Osteoblast (primary cell): Measurements from ENCODE around the gene KLHL29. TPM values are rescaled to one million over a fixed set of nuclear protein-coding genes. Genes with fewer than 3 reads are reported as not detected.

Experiments used
- DNase-seq: peaks from one replicate; pipeline ENCODE4 v3.0.0; 2011; ENCODE audit warnings: low spot score, mixed read lengths; ENCODE audit not compliant: insufficient read length; ENCODE audit errors: missing footprints
- H2AFZ ChIP-seq: 2 replicates; pipeline ENCODE4 v1.6.0; 2011; ENCODE audit warnings: mild to moderate bottlenecking, low read length
- H3K27ac ChIP-seq: 2 replicates; pipeline ENCODE4 v1.5.1; 2011; ENCODE audit warnings: mild to moderate bottlenecking, low read depth, low read length, moderate library complexity
- H3K27me3 ChIP-seq: 2 replicates; pipeline ENCODE4 v1.6.0; 2012; ENCODE audit warnings: mild to moderate bottlenecking, control low read depth, inconsistent platforms, low read length, moderate library complexity; ENCODE audit not compliant: insufficient read depth
- H3K36me3 ChIP-seq: 2 replicates; pipeline ENCODE4 v1.5.1; 2011; ENCODE audit warnings: mild to moderate bottlenecking, low read length, control low read depth, moderate library complexity; ENCODE audit not compliant: insufficient read depth
- H3K4me1 ChIP-seq: 2 replicates; pipeline ENCODE4 v1.5.1; 2011; ENCODE audit warnings: mild to moderate bottlenecking, low read length, control low read depth, moderate library complexity; ENCODE audit not compliant: insufficient read depth
- H3K4me2 ChIP-seq: 2 replicates; pipeline ENCODE4 v1.6.0; 2011; ENCODE audit warnings: mild to moderate bottlenecking, low read length; ENCODE audit not compliant: insufficient read depth
- H3K4me3 ChIP-seq: fragments of 200-600 bp; sonication (generic); 3 replicates; pipeline ENCODE4 v1.5.1; 2012; ENCODE audit warnings: mild to moderate bottlenecking, low read length, inconsistent platforms; ENCODE audit not compliant: insufficient read depth
- H3K79me2 ChIP-seq: 2 replicates; pipeline ENCODE4 v1.6.0; 2012; ENCODE audit warnings: mild to moderate bottlenecking, low read length, control low read depth, inconsistent platforms; ENCODE audit not compliant: insufficient read depth
- H3K9me3 ChIP-seq: 2 replicates; pipeline ENCODE4 v1.5.1; 2011; ENCODE audit warnings: low read depth, low read length, control low read depth
- H4K20me1 ChIP-seq: 2 replicates; pipeline ENCODE4 v1.6.0; 2012; ENCODE audit warnings: mild to moderate bottlenecking, low read length, control low read depth; ENCODE audit not compliant: insufficient read depth
- total RNA-seq: library from RNA; depleted of rRNA; stranded (reverse); fragments of >200 nt; gene quantifications from 2 replicates; pipeline ENCODE4 v1.2.3, GENCODE V29; 2012
- TF ChIP-seq, protein P1 (sequence below): IDR thresholded peaks from 2 replicates; pipeline ENCODE4 v1.5.1; 2011; ENCODE audit warnings: mild to moderate bottlenecking, low read depth, low read length, moderate library complexity; ENCODE audit errors: extremely low read depth

Gene KLHL29
- total RNA-seq, 1 donor: 3.3 TPM

DNA sequence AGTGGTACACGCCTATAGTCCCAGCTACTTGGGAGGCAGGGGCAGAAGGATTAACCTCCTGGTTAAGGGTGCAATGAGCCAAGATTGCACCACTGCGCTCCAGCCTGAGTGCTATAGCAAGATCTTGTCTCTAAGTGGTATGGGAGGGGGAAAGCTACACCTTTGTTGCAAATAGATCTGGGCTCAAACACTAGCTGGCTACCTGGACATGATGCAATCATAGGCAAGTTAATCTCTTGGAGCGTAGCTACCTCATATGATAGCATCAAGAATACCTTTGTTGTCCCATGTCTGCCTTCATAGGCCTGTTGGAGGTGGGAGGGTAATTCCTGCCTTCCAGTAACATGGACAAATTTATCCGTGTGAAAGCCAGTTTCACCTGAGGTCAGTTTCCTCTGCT lies 15.7 kb downstream of the KLHL29 start:
- no peak overlapping the region for H2AFZ ChIP-seq
- no peak overlapping the region for H3K4me2 ChIP-seq
- H3K79me2 ChIP-seq: no peaks in the 10 kb centered on the region
- no peak overlapping the region for H3K4me3 ChIP-seq
- H3K4me1 ChIP-seq: peaks cover 12% of the 10 kb centered on the region
- TF ChIP-seq, protein P1, sequence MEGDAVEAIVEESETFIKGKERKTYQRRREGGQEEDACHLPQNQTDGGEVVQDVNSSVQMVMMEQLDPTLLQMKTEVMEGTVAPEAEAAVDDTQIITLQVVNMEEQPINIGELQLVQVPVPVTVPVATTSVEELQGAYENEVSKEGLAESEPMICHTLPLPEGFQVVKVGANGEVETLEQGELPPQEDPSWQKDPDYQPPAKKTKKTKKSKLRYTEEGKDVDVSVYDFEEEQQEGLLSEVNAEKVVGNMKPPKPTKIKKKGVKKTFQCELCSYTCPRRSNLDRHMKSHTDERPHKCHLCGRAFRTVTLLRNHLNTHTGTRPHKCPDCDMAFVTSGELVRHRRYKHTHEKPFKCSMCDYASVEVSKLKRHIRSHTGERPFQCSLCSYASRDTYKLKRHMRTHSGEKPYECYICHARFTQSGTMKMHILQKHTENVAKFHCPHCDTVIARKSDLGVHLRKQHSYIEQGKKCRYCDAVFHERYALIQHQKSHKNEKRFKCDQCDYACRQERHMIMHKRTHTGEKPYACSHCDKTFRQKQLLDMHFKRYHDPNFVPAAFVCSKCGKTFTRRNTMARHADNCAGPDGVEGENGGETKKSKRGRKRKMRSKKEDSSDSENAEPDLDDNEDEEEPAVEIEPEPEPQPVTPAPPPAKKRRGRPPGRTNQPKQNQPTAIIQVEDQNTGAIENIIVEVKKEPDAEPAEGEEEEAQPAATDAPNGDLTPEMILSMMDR: no peak
- no peak overlapping the region for H3K27ac ChIP-seq
- no peaks in the 10 kb centered on the region for H3K27me3 ChIP-seq
- H4K20me1 ChIP-seq: peaks cover 4% of the 10 kb centered on the region
- H3K9me3 ChIP-seq: no peaks in the 10 kb centered on the region
- no peak for DNase-seq
- no peaks in the 10 kb centered on the region for H3K36me3 ChIP-seq

DNA sequence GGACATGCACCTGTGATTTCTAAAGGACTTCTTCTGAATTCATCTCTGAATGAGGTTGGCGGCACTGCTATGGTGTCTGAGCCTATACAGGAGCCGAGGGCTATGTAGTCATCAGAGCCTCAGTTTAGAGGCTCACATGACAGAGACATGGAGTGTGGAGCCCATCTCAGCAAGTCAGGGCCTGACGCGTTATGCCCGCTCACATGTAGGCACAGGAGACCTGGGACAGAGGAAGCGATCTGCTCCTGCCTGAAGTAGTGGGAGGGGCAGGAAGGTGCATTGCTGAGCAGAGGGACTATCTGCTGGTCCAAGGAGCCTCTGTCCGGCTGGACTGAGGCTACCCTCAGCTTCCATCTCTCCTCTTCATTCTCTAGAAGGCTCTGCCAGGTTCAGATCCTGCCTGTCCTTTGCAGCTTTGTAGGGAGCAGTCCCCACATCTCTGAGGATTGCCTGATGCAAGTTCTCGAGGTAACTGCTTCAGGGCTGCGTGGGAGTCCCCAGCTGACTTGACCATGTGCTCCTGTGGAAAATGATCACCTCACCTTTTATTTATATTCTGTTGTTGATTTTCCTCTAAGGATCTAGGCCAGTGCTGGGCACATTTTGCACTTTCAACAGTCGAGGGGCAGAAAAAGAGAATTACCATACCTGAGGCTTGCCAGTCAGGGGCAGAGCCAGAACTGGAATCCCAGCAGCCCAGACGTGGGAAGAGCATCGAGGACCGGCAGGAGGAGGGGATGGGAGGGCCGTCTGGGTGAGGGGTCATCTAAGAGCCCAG lies 16.6 kb downstream of the KLHL29 start:
- no peak overlapping the region for H2AFZ ChIP-seq
- H3K79me2 ChIP-seq: no peaks in the 10 kb centered on the region
- no peak overlapping the region for H3K27ac ChIP-seq
- no peaks in the 10 kb centered on the region for H3K36me3 ChIP-seq
- H3K4me2 ChIP-seq: no peak overlapping the region
- TF ChIP-seq, protein P1: no peak
- no peaks in the 10 kb centered on the region for H3K9me3 ChIP-seq
- H3K27me3 ChIP-seq: no peaks in the 10 kb centered on the region
- DNase-seq: no peak
- H4K20me1 ChIP-seq: peaks cover 4% of the 10 kb centered on the region
- H3K4me1 ChIP-seq: peaks cover 12% of the 10 kb centered on the region
- H3K4me3 ChIP-seq: no peak overlapping the region

DNA sequence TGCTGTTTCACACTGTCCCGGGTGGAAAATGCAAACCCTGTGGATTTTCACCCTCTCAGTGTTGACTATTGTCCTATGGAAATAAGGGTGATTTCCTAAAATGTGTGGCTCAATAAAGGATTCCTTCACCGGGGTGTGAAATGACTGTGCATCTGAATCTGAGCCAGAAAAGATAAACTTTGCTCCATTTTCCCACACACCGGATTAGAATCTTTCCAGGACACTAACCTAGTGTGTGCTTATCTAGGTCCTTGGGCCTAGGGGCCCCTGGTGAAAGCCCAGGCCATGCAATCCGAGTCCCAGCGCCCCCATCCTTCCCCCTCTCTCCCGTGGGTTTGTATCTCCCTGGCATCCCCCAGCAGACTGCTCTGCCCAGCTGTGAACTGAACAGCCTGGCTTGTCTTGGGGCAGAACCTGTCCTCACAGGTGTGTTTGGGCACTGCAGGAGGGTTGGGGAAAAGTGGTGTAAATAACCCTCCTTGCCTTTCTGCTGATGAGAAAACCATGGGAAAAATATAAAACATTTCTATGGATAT lies 17.3 kb downstream of the KLHL29 start:
- TF ChIP-seq, protein P1: no peak
- H3K27ac ChIP-seq: no peak overlapping the region

DNA sequence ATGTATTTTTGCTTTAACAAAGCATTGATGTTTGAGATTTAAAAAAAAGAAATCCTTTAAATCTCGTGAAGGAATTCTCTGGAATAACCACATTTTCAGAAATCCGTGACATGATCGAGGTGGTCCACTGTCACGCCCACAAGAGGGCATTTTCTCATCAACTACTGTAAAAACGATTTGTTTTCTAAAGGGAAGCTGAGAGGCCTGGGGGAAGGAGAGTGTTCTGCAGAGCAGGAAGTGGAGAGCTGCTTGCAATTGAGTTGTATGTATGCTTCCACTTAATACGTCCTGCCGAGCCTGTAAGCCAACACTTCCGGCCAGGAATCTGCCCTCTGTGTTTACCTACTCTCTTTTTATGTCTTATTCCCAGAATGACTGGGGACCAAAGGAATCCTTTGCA lies 19.4 kb downstream of the KLHL29 start:
- Histone ChIP-seq H3K4me2 (peak overlapping the region; percentile 57), H3K27ac (peak overlapping the region; percentile 38), H3K4me3 (peak overlapping the region; percentile 1)

More for the DNA sequence above, 17.3 kb downstream of the KLHL29 start:
- no peak for DNase-seq
- no peaks in the 10 kb centered on the region for H3K9me3 ChIP-seq
- H3K4me3 ChIP-seq: no peak overlapping the region
- no peaks in the 10 kb centered on the region for H3K36me3 ChIP-seq
- no peaks in the 10 kb centered on the region for H3K27me3 ChIP-seq
- H4K20me1 ChIP-seq: peaks cover 4% of the 10 kb centered on the region
- peaks cover 12% of the 10 kb centered on the region for H3K4me1 ChIP-seq
- H2AFZ ChIP-seq: no peak overlapping the region
- H3K4me2 ChIP-seq: no peak overlapping the region
- no peaks in the 10 kb centered on the region for H3K79me2 ChIP-seq

More for the DNA sequence above, 19.4 kb downstream of the KLHL29 start:
- H2AFZ ChIP-seq: peak overlapping the region; percentile 61
- H3K79me2 ChIP-seq: no peaks in the 10 kb centered on the region
- TF ChIP-seq, protein P1: peak; percentile 30
- H4K20me1 ChIP-seq: peaks cover 4% of the 10 kb centered on the region
- no peaks in the 10 kb centered on the region for H3K27me3 ChIP-seq
- DNase-seq: no peak
- H3K4me1 ChIP-seq: peaks cover 12% of the 10 kb centered on the region
- no peaks in the 10 kb centered on the region for H3K36me3 ChIP-seq
- H3K9me3 ChIP-seq: no peaks in the 10 kb centered on the region
